ENCODE measurements around the gene UTP18. TPM values are rescaled to one million over a fixed set of nuclear protein-coding genes. Genes with fewer than 3 reads are reported as not detected.

Gene UTP18
- total and polyA plus RNA-seq, 9 of the 15 experiments (the other 6 are each of a cell fraction or from before 2014, with no cell fraction given), result 31.1 to 99.2 (median 66.7) TPM

DNA sequence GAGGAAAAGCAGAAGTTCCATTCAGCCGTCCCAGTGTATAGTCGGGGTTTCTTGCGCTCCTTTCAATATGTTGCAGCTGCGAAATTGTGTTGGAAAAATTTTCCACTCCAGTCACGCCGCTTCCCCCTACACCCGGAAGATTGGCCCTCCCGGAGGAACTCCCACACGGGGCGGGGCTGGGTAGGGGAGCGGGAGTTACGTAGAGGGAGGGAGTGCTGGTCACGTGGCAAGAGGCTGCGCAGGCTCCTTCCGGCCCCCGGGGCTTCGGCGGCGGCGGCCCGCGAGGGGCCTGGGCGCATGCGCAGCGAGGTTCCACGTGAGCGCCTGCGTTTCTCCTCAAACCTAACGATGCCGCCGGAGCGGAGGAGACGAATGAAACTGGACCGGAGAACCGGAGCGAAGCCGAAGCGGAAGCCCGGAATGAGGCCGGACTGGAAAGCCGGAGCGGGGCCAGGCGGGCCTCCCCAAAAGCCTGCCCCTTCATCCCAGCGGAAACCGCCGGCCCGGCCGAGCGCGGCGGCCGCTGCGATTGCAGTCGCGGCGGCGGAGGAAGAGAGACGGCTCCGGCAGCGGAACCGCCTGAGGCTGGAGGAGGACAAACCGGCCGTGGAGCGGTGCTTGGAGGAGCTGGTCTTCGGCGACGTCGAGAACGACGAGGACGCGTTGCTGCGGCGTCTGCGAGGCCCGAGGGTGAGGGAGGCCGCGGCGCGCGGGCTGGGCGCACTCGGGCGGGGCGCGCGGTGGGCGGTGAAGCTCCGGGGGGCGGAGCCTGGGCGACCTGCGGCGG is at the start of gene UTP18 (continued):
- TF ChIP-seq, protein P1, sequence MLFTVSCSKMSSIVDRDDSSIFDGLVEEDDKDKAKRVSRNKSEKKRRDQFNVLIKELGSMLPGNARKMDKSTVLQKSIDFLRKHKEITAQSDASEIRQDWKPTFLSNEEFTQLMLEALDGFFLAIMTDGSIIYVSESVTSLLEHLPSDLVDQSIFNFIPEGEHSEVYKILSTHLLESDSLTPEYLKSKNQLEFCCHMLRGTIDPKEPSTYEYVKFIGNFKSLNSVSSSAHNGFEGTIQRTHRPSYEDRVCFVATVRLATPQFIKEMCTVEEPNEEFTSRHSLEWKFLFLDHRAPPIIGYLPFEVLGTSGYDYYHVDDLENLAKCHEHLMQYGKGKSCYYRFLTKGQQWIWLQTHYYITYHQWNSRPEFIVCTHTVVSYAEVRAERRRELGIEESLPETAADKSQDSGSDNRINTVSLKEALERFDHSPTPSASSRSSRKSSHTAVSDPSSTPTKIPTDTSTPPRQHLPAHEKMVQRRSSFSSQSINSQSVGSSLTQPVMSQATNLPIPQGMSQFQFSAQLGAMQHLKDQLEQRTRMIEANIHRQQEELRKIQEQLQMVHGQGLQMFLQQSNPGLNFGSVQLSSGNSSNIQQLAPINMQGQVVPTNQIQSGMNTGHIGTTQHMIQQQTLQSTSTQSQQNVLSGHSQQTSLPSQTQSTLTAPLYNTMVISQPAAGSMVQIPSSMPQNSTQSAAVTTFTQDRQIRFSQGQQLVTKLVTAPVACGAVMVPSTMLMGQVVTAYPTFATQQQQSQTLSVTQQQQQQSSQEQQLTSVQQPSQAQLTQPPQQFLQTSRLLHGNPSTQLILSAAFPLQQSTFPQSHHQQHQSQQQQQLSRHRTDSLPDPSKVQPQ (CRISPR knock-in tag; IDR thresholded peaks at IDR 0.05; ENCODE audit: borderline replicate concordance), result no peak
- TF ChIP-seq ATF7 (IDR thresholded peaks at IDR 0.05) (peak; percentile 100), HNRNPLL (IDR thresholded peaks at IDR 0.05; ENCODE audit: low read depth, low read length, poor library complexity, severe bottlenecking) (peak; percentile 93), SMARCA4 (IDR thresholded peaks at IDR 0.05) (no peak), KDM5B (IDR thresholded peaks at IDR 0.05; ENCODE audit: insufficient replicate concordance, low read depth, low read length) (peak; percentile 52), TEAD1 (CRISPR knock-in tag; IDR thresholded peaks at IDR 0.05) (no peak), IRF2 (CRISPR knock-in tag; IDR thresholded peaks at IDR 0.05) (no peak), TBL1XR1 (IDR thresholded peaks at IDR 0.05; ENCODE audit: low read length in 2 of 2) (peak in 1 of 2 experiments; percentile 67; a peak in 1 of 4 replicates), BRD9 (IDR thresholded peaks at IDR 0.05; ENCODE audit: low read depth, partially characterized antibody) (no peak), TAF15 (IDR thresholded peaks at IDR 0.05; ENCODE audit: low read depth, low read length) (no peak), CC2D1A (IDR thresholded peaks at IDR 0.05) (0 out of 2 replicates have a peak, but pooled peaks have one; percentile 64), CEBPG (CRISPR knock-in tag; IDR thresholded peaks at IDR 0.05) (no peak), CEBPG (tag; conservative IDR thresholded peaks at IDR 0.05 in 1 of 2, IDR thresholded peaks at IDR 0.05 in 1 of 2) (no peak), ZNF3 (CRISPR knock-in tag; IDR thresholded peaks at IDR 0.05) (no peak), ZNF436 (CRISPR knock-in tag; IDR thresholded peaks at IDR 0.05) (no peak), MAFK (IDR thresholded peaks at IDR 0.05; ENCODE audit: low read length) (no peak), SIX5 (IDR thresholded peaks at IDR 0.05; ENCODE audit: borderline replicate concordance in 1 of 2, insufficient read depth in 1 of 2, low read depth in 1 of 2, low read length in 2 of 2) (peak in 1 of 2 experiments; percentile 25; a peak in 1 of 4 replicates), POLR2H (tag; IDR thresholded peaks at IDR 0.05; ENCODE audit: low read depth) (0 out of 2 replicates have a peak, but pooled peaks have one; percentile 13)
- TF ChIP-seq, protein P2, sequence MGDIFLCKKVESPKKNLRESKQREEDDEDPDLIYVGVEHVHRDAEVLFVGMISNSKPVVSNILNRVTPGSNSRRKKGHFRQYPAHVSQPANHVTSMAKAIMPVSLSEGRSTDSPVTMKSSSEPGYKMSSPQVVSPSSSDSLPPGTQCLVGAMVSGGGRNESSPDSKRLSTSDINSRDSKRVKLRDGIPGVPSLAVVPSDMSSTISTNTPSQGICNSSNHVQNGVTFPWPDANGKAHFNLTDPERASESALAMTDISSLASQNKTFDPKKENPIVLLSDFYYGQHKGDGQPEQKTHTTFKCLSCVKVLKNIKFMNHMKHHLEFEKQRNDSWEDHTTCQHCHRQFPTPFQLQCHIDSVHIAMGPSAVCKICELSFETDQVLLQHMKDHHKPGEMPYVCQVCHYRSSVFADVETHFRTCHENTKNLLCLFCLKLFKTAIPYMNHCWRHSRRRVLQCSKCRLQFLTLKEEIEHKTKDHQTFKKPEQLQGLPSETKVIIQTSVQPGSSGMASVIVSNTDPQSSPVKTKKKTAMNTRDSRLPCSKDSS (IDR thresholded peaks at IDR 0.05; ENCODE audit: low read depth, partially characterized antibody), result no peak
- TF ChIP-seq, protein P3, sequence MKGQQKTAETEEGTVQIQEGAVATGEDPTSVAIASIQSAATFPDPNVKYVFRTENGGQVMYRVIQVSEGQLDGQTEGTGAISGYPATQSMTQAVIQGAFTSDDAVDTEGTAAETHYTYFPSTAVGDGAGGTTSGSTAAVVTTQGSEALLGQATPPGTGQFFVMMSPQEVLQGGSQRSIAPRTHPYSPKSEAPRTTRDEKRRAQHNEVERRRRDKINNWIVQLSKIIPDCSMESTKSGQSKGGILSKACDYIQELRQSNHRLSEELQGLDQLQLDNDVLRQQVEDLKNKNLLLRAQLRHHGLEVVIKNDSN (CRISPR knock-in tag; IDR thresholded peaks at IDR 0.05), result peak; percentile 97
- TF ChIP-seq, protein P4, sequence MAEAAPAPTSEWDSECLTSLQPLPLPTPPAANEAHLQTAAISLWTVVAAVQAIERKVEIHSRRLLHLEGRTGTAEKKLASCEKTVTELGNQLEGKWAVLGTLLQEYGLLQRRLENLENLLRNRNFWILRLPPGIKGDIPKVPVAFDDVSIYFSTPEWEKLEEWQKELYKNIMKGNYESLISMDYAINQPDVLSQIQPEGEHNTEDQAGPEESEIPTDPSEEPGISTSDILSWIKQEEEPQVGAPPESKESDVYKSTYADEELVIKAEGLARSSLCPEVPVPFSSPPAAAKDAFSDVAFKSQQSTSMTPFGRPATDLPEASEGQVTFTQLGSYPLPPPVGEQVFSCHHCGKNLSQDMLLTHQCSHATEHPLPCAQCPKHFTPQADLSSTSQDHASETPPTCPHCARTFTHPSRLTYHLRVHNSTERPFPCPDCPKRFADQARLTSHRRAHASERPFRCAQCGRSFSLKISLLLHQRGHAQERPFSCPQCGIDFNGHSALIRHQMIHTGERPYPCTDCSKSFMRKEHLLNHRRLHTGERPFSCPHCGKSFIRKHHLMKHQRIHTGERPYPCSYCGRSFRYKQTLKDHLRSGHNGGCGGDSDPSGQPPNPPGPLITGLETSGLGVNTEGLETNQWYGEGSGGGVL (CRISPR knock-in tag; IDR thresholded peaks at IDR 0.05), result no peak
